ENCODE results near the gene TLE2. TPM values are rescaled to one million over a fixed set of nuclear protein-coding genes. Genes with fewer than 3 reads are reported as not detected.

TLE2 gene
- total and polyA plus RNA-seq, 9 of the 15 experiments (the other 6 are each of a cell fraction or from before 2014, with no cell fraction given): 0.35 to 13.1 (median 6.2) TPM

DNA sequence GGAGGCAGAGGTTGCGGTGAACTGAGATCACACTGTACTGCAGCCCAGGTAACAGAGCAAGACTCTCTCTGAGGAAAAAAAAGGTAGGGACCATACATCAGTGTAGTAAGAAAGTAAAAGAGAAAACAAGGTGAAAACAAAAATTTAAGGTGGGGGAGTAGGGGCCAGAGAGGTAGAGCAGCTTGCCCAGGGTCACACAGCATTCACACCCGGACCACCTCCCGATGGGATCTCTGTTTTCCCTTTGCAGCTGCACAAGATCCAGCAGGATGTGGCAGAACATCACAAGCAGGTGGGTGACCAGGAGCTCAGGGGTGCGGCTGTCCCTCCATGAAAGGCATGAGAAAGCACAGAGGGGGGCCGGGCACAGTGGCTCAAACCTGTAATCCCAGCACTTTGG lies 47.2 kb downstream of the TLE2 start (continued):
- TF ChIP-seq, protein P1, sequence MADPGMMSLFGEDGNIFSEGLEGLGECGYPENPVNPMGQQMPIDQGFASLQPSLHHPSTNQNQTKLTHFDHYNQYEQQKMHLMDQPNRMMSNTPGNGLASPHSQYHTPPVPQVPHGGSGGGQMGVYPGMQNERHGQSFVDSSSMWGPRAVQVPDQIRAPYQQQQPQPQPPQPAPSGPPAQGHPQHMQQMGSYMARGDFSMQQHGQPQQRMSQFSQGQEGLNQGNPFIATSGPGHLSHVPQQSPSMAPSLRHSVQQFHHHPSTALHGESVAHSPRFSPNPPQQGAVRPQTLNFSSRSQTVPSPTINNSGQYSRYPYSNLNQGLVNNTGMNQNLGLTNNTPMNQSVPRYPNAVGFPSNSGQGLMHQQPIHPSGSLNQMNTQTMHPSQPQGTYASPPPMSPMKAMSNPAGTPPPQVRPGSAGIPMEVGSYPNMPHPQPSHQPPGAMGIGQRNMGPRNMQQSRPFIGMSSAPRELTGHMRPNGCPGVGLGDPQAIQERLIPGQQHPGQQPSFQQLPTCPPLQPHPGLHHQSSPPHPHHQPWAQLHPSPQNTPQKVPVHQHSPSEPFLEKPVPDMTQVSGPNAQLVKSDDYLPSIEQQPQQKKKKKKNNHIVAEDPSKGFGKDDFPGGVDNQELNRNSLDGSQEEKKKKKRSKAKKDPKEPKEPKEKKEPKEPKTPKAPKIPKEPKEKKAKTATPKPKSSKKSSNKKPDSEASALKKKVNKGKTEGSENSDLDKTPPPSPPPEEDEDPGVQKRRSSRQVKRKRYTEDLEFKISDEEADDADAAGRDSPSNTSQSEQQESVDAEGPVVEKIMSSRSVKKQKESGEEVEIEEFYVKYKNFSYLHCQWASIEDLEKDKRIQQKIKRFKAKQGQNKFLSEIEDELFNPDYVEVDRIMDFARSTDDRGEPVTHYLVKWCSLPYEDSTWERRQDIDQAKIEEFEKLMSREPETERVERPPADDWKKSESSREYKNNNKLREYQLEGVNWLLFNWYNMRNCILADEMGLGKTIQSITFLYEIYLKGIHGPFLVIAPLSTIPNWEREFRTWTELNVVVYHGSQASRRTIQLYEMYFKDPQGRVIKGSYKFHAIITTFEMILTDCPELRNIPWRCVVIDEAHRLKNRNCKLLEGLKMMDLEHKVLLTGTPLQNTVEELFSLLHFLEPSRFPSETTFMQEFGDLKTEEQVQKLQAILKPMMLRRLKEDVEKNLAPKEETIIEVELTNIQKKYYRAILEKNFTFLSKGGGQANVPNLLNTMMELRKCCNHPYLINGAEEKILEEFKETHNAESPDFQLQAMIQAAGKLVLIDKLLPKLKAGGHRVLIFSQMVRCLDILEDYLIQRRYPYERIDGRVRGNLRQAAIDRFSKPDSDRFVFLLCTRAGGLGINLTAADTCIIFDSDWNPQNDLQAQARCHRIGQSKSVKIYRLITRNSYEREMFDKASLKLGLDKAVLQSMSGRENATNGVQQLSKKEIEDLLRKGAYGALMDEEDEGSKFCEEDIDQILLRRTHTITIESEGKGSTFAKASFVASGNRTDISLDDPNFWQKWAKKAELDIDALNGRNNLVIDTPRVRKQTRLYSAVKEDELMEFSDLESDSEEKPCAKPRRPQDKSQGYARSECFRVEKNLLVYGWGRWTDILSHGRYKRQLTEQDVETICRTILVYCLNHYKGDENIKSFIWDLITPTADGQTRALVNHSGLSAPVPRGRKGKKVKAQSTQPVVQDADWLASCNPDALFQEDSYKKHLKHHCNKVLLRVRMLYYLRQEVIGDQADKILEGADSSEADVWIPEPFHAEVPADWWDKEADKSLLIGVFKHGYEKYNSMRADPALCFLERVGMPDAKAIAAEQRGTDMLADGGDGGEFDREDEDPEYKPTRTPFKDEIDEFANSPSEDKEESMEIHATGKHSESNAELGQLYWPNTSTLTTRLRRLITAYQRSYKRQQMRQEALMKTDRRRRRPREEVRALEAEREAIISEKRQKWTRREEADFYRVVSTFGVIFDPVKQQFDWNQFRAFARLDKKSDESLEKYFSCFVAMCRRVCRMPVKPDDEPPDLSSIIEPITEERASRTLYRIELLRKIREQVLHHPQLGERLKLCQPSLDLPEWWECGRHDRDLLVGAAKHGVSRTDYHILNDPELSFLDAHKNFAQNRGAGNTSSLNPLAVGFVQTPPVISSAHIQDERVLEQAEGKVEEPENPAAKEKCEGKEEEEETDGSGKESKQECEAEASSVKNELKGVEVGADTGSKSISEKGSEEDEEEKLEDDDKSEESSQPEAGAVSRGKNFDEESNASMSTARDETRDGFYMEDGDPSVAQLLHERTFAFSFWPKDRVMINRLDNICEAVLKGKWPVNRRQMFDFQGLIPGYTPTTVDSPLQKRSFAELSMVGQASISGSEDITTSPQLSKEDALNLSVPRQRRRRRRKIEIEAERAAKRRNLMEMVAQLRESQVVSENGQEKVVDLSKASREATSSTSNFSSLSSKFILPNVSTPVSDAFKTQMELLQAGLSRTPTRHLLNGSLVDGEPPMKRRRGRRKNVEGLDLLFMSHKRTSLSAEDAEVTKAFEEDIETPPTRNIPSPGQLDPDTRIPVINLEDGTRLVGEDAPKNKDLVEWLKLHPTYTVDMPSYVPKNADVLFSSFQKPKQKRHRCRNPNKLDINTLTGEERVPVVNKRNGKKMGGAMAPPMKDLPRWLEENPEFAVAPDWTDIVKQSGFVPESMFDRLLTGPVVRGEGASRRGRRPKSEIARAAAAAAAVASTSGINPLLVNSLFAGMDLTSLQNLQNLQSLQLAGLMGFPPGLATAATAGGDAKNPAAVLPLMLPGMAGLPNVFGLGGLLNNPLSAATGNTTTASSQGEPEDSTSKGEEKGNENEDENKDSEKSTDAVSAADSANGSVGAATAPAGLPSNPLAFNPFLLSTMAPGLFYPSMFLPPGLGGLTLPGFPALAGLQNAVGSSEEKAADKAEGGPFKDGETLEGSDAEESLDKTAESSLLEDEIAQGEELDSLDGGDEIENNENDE (IDR thresholded peaks at IDR 0.05; ENCODE audit: low read depth, low read length): no peak
- no peak for TF ChIP-seq ETS2 (tag; IDR thresholded peaks at IDR 0.05; ENCODE audit: borderline replicate concordance, poor library complexity, severe bottlenecking)
- TF ChIP-seq RFX7 (CRISPR knock-in tag; IDR thresholded peaks at IDR 0.05): no peak
- no peak for TF ChIP-seq SIN3A (IDR thresholded peaks at IDR 0.05; ENCODE audit: borderline replicate concordance in 2 of 2, control insufficient read depth in 1 of 2, low read depth in 2 of 2, low read length in 2 of 2)
- TF ChIP-seq, protein P2, sequence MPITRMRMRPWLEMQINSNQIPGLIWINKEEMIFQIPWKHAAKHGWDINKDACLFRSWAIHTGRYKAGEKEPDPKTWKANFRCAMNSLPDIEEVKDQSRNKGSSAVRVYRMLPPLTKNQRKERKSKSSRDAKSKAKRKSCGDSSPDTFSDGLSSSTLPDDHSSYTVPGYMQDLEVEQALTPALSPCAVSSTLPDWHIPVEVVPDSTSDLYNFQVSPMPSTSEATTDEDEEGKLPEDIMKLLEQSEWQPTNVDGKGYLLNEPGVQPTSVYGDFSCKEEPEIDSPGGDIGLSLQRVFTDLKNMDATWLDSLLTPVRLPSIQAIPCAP (CRISPR knock-in tag; IDR thresholded peaks at IDR 0.05; ENCODE audit: borderline replicate concordance): no peak
